ENCODE results near the gene DAGLB. TPM values are rescaled to one million over a fixed set of nuclear protein-coding genes. Genes with fewer than 3 reads are reported as not detected.
"Not testable (repeated sequence)": the region's sequence is repeated elsewhere in the genome, so short reads cannot be mapped to it uniquely, and the experiment has no call there.

DAGLB gene
- total RNA-seq, 4 donors from 2014 or later = 9.8 to 14.6 (median 12.0) TPM

- H3K27me3 ChIP-seq = no peaks in the 10 kb centered on the region
- WGBS = 56% methylated on average over 4 of the region's 4 CpGs
- H3K36me3 ChIP-seq = peaks cover 17 to 36% (median 30%) of the 10 kb centered on the region in 4 donors
- DNase-seq (ENCODE audit: extremely low spot score) = no peak
- H3K4me1 ChIP-seq = peaks cover 59 to 79% (median 71%) of the 10 kb centered on the region in 4 donors
- no peak overlapping the region for H3K4me3 ChIP-seq
- TF ChIP-seq, protein P1, sequence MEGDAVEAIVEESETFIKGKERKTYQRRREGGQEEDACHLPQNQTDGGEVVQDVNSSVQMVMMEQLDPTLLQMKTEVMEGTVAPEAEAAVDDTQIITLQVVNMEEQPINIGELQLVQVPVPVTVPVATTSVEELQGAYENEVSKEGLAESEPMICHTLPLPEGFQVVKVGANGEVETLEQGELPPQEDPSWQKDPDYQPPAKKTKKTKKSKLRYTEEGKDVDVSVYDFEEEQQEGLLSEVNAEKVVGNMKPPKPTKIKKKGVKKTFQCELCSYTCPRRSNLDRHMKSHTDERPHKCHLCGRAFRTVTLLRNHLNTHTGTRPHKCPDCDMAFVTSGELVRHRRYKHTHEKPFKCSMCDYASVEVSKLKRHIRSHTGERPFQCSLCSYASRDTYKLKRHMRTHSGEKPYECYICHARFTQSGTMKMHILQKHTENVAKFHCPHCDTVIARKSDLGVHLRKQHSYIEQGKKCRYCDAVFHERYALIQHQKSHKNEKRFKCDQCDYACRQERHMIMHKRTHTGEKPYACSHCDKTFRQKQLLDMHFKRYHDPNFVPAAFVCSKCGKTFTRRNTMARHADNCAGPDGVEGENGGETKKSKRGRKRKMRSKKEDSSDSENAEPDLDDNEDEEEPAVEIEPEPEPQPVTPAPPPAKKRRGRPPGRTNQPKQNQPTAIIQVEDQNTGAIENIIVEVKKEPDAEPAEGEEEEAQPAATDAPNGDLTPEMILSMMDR (IDR thresholded peaks at IDR 0.05) = no peak
- TF ChIP-seq EP300 (IDR thresholded peaks at IDR 0.05) (no peak), POLR2AphosphoS5 (IDR thresholded peaks at IDR 0.05) (no peak), POLR2A (IDR thresholded peaks at IDR 0.05; ENCODE audit: low read depth) (no peak)
- H3K27ac ChIP-seq (replicated peaks in 1 of 4) = peak overlapping the region; percentile 63 to 75 (median 66)
- H3K9me3 ChIP-seq = no peaks in the 10 kb centered on the region
- intact Hi-C loops (cut with DNase I) = no loop called here
Measured at GRCh38 chr7:6385909-6386560, 61.7 kb downstream of the DAGLB start.

DNA sequence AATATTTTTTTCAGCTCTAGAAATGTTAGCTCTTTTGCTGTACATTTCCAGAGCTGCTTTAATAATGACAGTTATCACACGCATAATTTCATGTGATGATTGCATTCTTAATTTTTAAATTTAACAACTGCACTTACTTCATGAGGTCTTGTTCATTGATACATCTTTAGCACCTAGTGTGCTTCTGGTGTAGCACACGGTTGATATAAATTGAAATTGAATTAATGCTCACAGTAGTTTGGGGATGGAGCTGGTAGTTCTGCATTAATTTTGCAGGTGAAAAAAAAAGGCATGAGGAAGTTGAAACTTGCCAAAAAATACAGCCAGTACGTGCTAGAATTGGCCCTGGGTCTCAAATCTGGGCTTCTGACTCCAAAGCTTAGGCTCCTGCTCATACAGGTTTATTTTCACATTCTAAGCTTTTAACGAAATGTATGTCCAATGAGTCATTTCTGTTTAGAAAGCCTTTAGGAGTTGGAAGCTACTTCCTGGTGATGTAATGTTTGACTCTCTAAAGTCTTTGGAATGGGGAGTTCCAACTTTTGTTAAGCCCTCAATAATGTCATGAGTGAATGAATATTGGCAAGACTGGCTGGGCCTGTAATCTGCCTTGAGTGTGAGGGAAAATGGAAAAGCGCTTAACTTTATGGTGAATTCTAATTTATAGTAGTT, 62.5 kb downstream of the DAGLB start:
- peaks cover 67 to 82% (median 79%) of the 10 kb centered on the region in 4 donors for H3K4me1 ChIP-seq
- no peaks in the 10 kb centered on the region for H3K27me3 ChIP-seq
- TF ChIP-seq POLR2A (IDR thresholded peaks at IDR 0.05; ENCODE audit: low read depth) (no peak), POLR2AphosphoS5 (IDR thresholded peaks at IDR 0.05) (peak in 1 of 2 donors; percentile 26)
- no peak for DNase-seq (ENCODE audit: extremely low spot score)
- H3K27ac ChIP-seq (replicated peaks in 1 of 4) = peak overlapping the region; percentile 63 to 75 (median 66)
- H3K36me3 ChIP-seq = peaks cover 17 to 29% (median 23%) of the 10 kb centered on the region in 4 donors
- intact Hi-C loops (cut with DNase I) = no loop called here
- WGBS = 24% methylated on average over 5 of the region's 5 CpGs
- no peaks in the 10 kb centered on the region for H3K9me3 ChIP-seq
- no peak overlapping the region for H3K4me3 ChIP-seq

DNA sequence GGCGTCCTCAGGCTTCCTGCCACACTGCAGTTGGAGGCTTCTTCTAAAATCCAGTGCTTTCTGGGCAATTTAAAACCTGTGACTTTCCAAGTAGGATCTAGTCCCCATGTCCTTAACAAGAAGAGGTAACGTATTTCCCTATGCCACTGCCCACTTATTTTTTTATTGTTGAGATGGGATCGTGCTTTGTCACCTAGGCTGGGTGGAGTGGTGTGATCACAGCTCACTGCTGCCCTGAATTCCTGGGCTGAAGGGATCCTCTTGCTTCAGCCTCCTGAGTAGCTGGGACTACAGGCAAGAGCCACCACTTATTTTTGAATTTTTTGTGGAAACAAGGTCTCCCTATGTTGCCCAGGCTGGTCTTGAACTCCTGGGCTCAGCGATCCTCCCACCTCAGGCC, 63.4 kb downstream of the DAGLB start:
- H3K4me3 ChIP-seq = no peak overlapping the region
- peaks cover 16 to 29% (median 19%) of the 10 kb centered on the region in 4 donors for H3K36me3 ChIP-seq
- H3K9me3 ChIP-seq = no peaks in the 10 kb centered on the region
- peak overlapping the region; percentile 63 to 75 (median 66) for H3K27ac ChIP-seq (replicated peaks in 1 of 4)
- no peak for TF ChIP-seq EP300 (IDR thresholded peaks at IDR 0.05)
- no peak for TF ChIP-seq POLR2A (IDR thresholded peaks at IDR 0.05; ENCODE audit: low read depth)
- TF ChIP-seq, protein P1 (IDR thresholded peaks at IDR 0.05) = no peak
- TF ChIP-seq POLR2AphosphoS5 (IDR thresholded peaks at IDR 0.05) = no peak
- peaks cover 77 to 91% (median 88%) of the 10 kb centered on the region in 4 donors for H3K4me1 ChIP-seq
- no peaks in the 10 kb centered on the region for H3K27me3 ChIP-seq
- intact Hi-C loops (cut with DNase I) = no loop called here
- no peak for DNase-seq (ENCODE audit: extremely low spot score)
- WGBS = 80% methylated on average over 4 of the region's 4 CpGs

GRCh38 chr7:6382817-6383216, 64.9 kb downstream of the DAGLB start:
- peaks cover under 1 to 15% (median 6%) of the 10 kb centered on the region in 4 donors for H3K36me3 ChIP-seq
- peak overlapping the region in 3 of 4 donors; percentile 12 to 37 (median 25) for H3K27ac ChIP-seq (replicated peaks in 1 of 4)
- no peak overlapping the region for H3K4me3 ChIP-seq
- WGBS = 53% methylated on average over 5 of the region's 5 CpGs
- peaks cover 85 to 100% (median 99%) of the 10 kb centered on the region in 4 donors for H3K4me1 ChIP-seq
- intact Hi-C loops (cut with DNase I) = no loop called here
- no peaks in the 10 kb centered on the region for H3K27me3 ChIP-seq
- DNase-seq (ENCODE audit: extremely low spot score) = no peak
- no peak for TF ChIP-seq EP300 (IDR thresholded peaks at IDR 0.05)
- TF ChIP-seq, protein P1 (IDR thresholded peaks at IDR 0.05) = no peak
- TF ChIP-seq POLR2AphosphoS5 (IDR thresholded peaks at IDR 0.05) = no peak
- no peak for TF ChIP-seq POLR2A (IDR thresholded peaks at IDR 0.05; ENCODE audit: low read depth)
- no peaks in the 10 kb centered on the region for H3K9me3 ChIP-seq

- H3K36me3 ChIP-seq; intact Hi-C loops (cut with DNase I); DNase-seq (ENCODE audit: extremely low spot score); H3K4me3 ChIP-seq; H3K9me3 ChIP-seq; H3K27me3 ChIP-seq: not testable (repeated sequence)
- H3K27ac ChIP-seq (replicated peaks in 1 of 4) = peak overlapping the region in 1 of 4 donors; percentile 12
- H3K4me1 ChIP-seq = peaks cover 87 to 100% (median 99%) of the 10 kb centered on the region in 4 donors
- WGBS = 84% methylated on average over 11 of the region's 11 CpGs
Measured at GRCh38 chr7:6381846-6382245, 65.9 kb downstream of the DAGLB start.
